K562 (cell line): ENCODE results near the gene LCN15. TPM values are rescaled to one million over a fixed set of nuclear protein-coding genes. Genes with fewer than 3 reads are reported as not detected.

Source experiments
- BCL6 ChIP-seq: fragments of 250-450 bp; sonication (Bioruptor Pico); IDR thresholded peaks from 2 replicates; pipeline ENCODE4 v1.4.0; 2020
- CREB5 ChIP-seq: fragments of 250-450 bp; sonication (Bioruptor Pico); IDR thresholded peaks from 2 replicates; pipeline ENCODE4 v1.5.0; 2020; ENCODE audit warnings: mild to moderate bottlenecking
- DIDO1 ChIP-seq: fragments of 450-650 bp; IDR thresholded peaks from 2 replicates; pipeline ENCODE4 v1.6.1; 2016; ENCODE audit warnings: low read depth, missing biosample characterization, missing genetic modification characterization
- FOXM1 ChIP-seq, 2 experiments: fragments of 450-650 bp in 1 of 2; sonication (generic) in 1 of 2; formaldehyde crosslinking in 1 of 2; IDR thresholded peaks; 2 replicates each; pipeline versions ENCODE4 v1.6.1 to v1.9.0; 2017 to 2022; ENCODE audit warnings: low read depth in 2 of 2, mild to moderate bottlenecking in 2 of 2, missing genetic modification reagents in 1 of 2, moderate library complexity in 1 of 2
- HOXB6 ChIP-seq: fragments of 250-450 bp; sonication (Bioruptor Pico); IDR thresholded peaks from 2 replicates; pipeline ENCODE4 v1.5.1; 2022; ENCODE audit warnings: mild to moderate bottlenecking, borderline replicate concordance
- KLF6 ChIP-seq: fragments of 250-450 bp; sonication (Bioruptor Pico); IDR thresholded peaks from 2 replicates; pipeline ENCODE4 v1.4.0; 2020; ENCODE audit warnings: mild to moderate bottlenecking, moderate library complexity, borderline replicate concordance
- NCOA1 ChIP-seq: fragments of 450-650 bp; IDR thresholded peaks from 2 replicates; pipeline ENCODE4 v1.6.1; 2016; ENCODE audit warnings: low read depth
- NFXL1 ChIP-seq: fragments of 450-650 bp; formaldehyde crosslinking; IDR thresholded peaks from 2 replicates; pipeline ENCODE4 v1.4.0; 2021; ENCODE audit warnings: mild to moderate bottlenecking
- NR1H2 ChIP-seq: sonication (generic); formaldehyde crosslinking; IDR thresholded peaks from 2 replicates; pipeline ENCODE4 v1.4.0; 2020; ENCODE audit warnings: mild to moderate bottlenecking, missing genetic modification reagents
- NR3C1 ChIP-seq: sonication (generic); formaldehyde crosslinking; IDR thresholded peaks from 2 replicates; pipeline ENCODE4 v1.8.1; 2022; ENCODE audit warnings: missing genetic modification reagents
- POLR2AphosphoS5 ChIP-seq: IDR thresholded peaks from 2 replicates; pipeline ENCODE4 v1.6.1; 2011; ENCODE audit warnings: mild to moderate bottlenecking, low read depth, low read length, moderate library complexity; ENCODE audit not compliant: control insufficient read depth, insufficient read depth
- POLR2B ChIP-seq: fragments of 450-650 bp; IDR thresholded peaks from 2 replicates; pipeline ENCODE4 v1.6.1; 2018; ENCODE audit warnings: low read depth; ENCODE audit not compliant: partially characterized antibody
- POLR2G ChIP-seq: fragments of 200-400 bp; formaldehyde crosslinking; IDR thresholded peaks from 2 replicates; pipeline ENCODE4 v1.6.1; 2017; ENCODE audit warnings: low read depth, mild to moderate bottlenecking, antibody characterized with exemption, low read length, moderate library complexity
- POLR3G ChIP-seq: IDR thresholded peaks from 2 replicates; pipeline ENCODE4 v1.6.1; 2011; ENCODE audit not compliant: insufficient read length, insufficient replicate concordance; ENCODE audit errors: extremely low read depth
- SMARCB1 ChIP-seq: IDR thresholded peaks from 2 replicates; pipeline ENCODE4 v1.6.1; 2011; ENCODE audit warnings: improper control_type of control experiment, low read depth; ENCODE audit not compliant: insufficient read length
- SOX6 ChIP-seq: fragments of 450-650 bp; IDR thresholded peaks from 2 replicates; pipeline ENCODE4 v1.6.1; 2014; ENCODE audit warnings: mild to moderate bottlenecking
- SRSF1 ChIP-seq: fragments of 200-400 bp; formaldehyde crosslinking; IDR thresholded peaks from 2 replicates; pipeline ENCODE4 v1.6.1; 2017; ENCODE audit warnings: mild to moderate bottlenecking, low read depth, low read length, moderate library complexity
- STAT5A ChIP-seq: IDR thresholded peaks from 2 replicates; pipeline ENCODE4 v1.6.1; 2012; ENCODE audit warnings: low read length, inconsistent platforms, borderline replicate concordance
- TAF7 ChIP-seq: fragments of 450-650 bp; IDR thresholded peaks from 2 replicates; pipeline ENCODE4 v1.6.1; 2016; ENCODE audit warnings: missing genetic modification characterization, missing compliant biosample characterization
- USF2 ChIP-seq: sonication (generic); formaldehyde crosslinking; IDR thresholded peaks from 2 replicates; pipeline ENCODE4 v1.5.0; 2020; ENCODE audit warnings: missing genetic modification reagents
- ZNF780A ChIP-seq: fragments of 250-450 bp; sonication (Bioruptor Pico); IDR thresholded peaks from 2 replicates; pipeline ENCODE4 v1.5.0; 2021; ENCODE audit warnings: mild to moderate bottlenecking
- polyA plus RNA-seq, 8 experiments: library from polyadenylated mRNA; depleted of rRNA in 4 of 8; stranded (reverse) in 5 of 8; unstranded in 3 of 8; fragments of >200 nt; fragmentation: Nextera tagmentation in 2 of 8; fragmentation: Illumina TruSeq in 1 of 8; extraction: Ambion mirVana in 2 of 8; extraction: Trizol in 1 of 8; gene quantifications; 2 replicates each; pipeline versions ENCODE4 v1.2.1 to v1.2.3, GENCODE V29; 2011 to 2014; ENCODE audit warnings: inconsistent platforms in 1 of 8, missing spikeins in 1 of 8
- total RNA-seq, 7 experiments: library from RNA; depleted of rRNA in 6 of 7; stranded (reverse); fragments of >200 nt in 6 of 7; fragmentation: Illumina TruSeq in 2 of 7; extraction: Trizol in 2 of 7; gene quantifications; 2 replicates each; pipeline versions ENCODE4 v1.2.1 to v1.2.3, GENCODE V29; 2011 to 2021; ENCODE audit warnings: low replicate concordance in 1 of 7
- TF ChIP-seq, protein P1 (sequence below): fragments of 450-650 bp; conservative IDR thresholded peaks from 2 replicates; pipeline ENCODE4 v1.6.1; 2016; ENCODE audit warnings: missing genetic modification characterization, low read depth, mild to moderate bottlenecking, missing compliant biosample characterization, moderate library complexity
- TF ChIP-seq, protein P2 (sequence below): fragments of 200-800 bp; sonication (Bioruptor generic); IDR thresholded peaks from 2 replicates; pipeline ENCODE4 v1.6.1; 2017; ENCODE audit warnings: missing genetic modification characterization, missing compliant biosample characterization

LCN15 gene
- total and polyA plus RNA-seq, 9 of the 15 experiments (the other 6 are each of a cell fraction or from before 2014, with no cell fraction given): 0.66 TPM; not detected in 8

DNA sequence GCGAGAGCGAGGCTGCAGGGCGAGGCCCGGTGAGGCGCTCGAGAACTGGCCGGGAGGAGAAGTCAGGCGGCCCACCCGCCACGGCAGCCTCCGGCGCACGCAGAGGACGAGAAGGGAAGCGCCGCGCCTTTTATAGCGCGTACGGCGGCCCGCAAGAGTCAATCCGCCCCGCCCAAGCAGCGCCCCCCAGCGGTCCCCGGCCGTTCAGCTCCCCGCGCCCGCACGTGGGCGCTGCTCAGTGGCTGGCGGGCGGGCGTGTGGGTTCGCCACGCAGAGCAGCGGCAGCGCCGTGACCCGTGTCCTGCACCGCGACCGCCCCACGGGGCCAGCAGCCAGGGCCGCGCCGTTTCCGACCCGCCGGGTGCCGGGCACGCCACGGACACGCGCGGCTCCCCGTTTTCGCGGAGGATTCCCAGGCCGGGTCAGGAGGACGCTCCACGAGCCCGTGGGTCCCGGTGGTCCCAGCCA is 36.2 kb downstream of the LCN15 start (continued):
- TF ChIP-seq NFXL1 (CRISPR knock-in tag) (no peak), USF2 (CRISPR knock-in tag) (peak; percentile 61), POLR2G (peak; percentile 100), NR3C1 (CRISPR knock-in tag) (no peak), HOXB6 (CRISPR knock-in tag) (no peak), CREB5 (CRISPR knock-in tag) (no peak), BCL6 (CRISPR knock-in tag) (no peak), SMARCB1 (no peak), DIDO1 (no peak), FOXM1 (IDR thresholded peaks at IDR 0.05; ENCODE audit: low read depth) (no peak), FOXM1 (CRISPR knock-in tag; IDR thresholded peaks at IDR 0.05; ENCODE audit: low read depth) (peak; percentile 29; the same call in 1 of the 2 replicates), NCOA1 (no peak), POLR2AphosphoS5 (peak; percentile 98), STAT5A (peak; percentile 14; the same call in 1 of the 2 replicates), TAF7 (peak; percentile 73; the same call in 1 of the 2 replicates), ZNF780A (no peak), SOX6 (peak; percentile 64), POLR2B (peak; percentile 94), SRSF1 (0 out of 2 replicates have a peak, but pooled peaks have one; percentile 78), KLF6 (CRISPR knock-in tag) (peak; percentile 96), NR1H2 (CRISPR knock-in tag) (0 out of 2 replicates have a peak, but pooled peaks have one; percentile 76), POLR3G (no peak)
- TF ChIP-seq, protein P1, sequence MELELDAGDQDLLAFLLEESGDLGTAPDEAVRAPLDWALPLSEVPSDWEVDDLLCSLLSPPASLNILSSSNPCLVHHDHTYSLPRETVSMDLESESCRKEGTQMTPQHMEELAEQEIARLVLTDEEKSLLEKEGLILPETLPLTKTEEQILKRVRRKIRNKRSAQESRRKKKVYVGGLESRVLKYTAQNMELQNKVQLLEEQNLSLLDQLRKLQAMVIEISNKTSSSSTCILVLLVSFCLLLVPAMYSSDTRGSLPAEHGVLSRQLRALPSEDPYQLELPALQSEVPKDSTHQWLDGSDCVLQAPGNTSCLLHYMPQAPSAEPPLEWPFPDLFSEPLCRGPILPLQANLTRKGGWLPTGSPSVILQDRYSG (tag): no peak
- TF ChIP-seq, protein P2, sequence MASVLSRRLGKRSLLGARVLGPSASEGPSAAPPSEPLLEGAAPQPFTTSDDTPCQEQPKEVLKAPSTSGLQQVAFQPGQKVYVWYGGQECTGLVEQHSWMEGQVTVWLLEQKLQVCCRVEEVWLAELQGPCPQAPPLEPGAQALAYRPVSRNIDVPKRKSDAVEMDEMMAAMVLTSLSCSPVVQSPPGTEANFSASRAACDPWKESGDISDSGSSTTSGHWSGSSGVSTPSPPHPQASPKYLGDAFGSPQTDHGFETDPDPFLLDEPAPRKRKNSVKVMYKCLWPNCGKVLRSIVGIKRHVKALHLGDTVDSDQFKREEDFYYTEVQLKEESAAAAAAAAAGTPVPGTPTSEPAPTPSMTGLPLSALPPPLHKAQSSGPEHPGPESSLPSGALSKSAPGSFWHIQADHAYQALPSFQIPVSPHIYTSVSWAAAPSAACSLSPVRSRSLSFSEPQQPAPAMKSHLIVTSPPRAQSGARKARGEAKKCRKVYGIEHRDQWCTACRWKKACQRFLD (CRISPR knock-in tag): peak; percentile 78; the same call in 1 of the 2 replicates
